ENCODE measurements around the gene IDI1.

DNA sequence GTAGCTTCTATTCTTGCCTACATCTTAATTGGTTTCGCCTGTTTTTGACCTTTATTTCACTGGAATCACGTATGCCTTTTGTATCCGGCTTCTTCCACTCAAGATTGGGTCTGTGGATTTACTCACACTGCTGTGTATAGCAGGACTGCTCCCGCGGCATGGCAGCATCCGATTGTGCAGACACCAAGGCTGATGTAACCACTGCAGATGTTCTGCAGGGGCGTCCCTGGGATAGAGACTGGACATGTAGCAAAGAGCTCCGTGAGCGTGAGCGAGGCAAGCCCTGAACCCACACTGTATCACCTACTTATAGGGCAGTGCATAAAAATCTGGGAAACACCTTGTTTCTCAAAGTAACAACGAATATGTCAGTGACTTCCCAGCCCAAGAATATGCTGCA lies 11.8 kb downstream of the IDI1 start:
- TF ChIP-seq EZH2 (IDR thresholded peaks at IDR 0.05) (no peak), POLR2AphosphoS5 (IDR thresholded peaks at IDR 0.05; ENCODE audit: borderline replicate concordance, low read depth, low read length) (no peak), FOXP2 (optimal IDR thresholded peaks at IDR 0.05; ENCODE audit: control extremely low read depth, extremely low read length, insufficient read depth) (no peak)
